ENCODE measurements around the gene PIEZO2. TPM values are rescaled to one million over a fixed set of nuclear protein-coding genes. Genes with fewer than 3 reads are reported as not detected.

Gene PIEZO2
- total RNA-seq, 1 experiment from 2014 or later, result 0.11 TPM

- Mint-ChIP-seq H3K4me1 (ENCODE audit: low read depth, unreplicated experiment) (no peaks in the 10 kb centered on the region), H3K4me3 (ENCODE audit: unreplicated experiment) (no peak overlapping the region)
- H3K27me3 ChIP-seq (replicated peaks; ENCODE audit: control insufficient read depth, insufficient read depth, low read length), result no peaks in the 10 kb centered on the region
Measured at GRCh38 chr18:10826400-10826799, 323.0 kb downstream of the PIEZO2 start.

GRCh38 chr18:10822456-10822855, 326.9 kb downstream of the PIEZO2 start:
- ChIA-PET CTCF (no interaction called here), POLR2A (no interaction called here)
- DNase-seq, result no peak
- no peak overlapping the region for H3K4me3 Mint-ChIP-seq (ENCODE audit: unreplicated experiment)
- H3K27me3 Mint-ChIP-seq (ENCODE audit: insufficient read depth, unreplicated experiment), result peaks cover 4% of the 10 kb centered on the region
- H3K4me1 Mint-ChIP-seq (ENCODE audit: low read depth, unreplicated experiment), result no peaks in the 10 kb centered on the region
- no peak overlapping the region for H3K4me3 ChIP-seq (ENCODE audit: low read depth, low read length)
- H3K27me3 ChIP-seq (replicated peaks; ENCODE audit: control insufficient read depth, insufficient read depth, low read length), result no peaks in the 10 kb centered on the region
- peaks cover 5% of the 10 kb centered on the region; the same call in 1 of the 2 replicates for H3K9me3 ChIP-seq
- no TSS peak for BruUV-seq (replicated peaks)
- no peaks in the 10 kb centered on the region for H3K4me1 ChIP-seq
- no peaks in the 10 kb centered on the region for H3K36me3 Mint-ChIP-seq (ENCODE audit: insufficient read depth, unreplicated experiment)
- intact Hi-C loops (cut with micrococcal nuclease; ENCODE audit: unreplicated experiment), result no loop called here
- no peaks in the 10 kb centered on the region for H3K36me3 ChIP-seq (ENCODE audit: control insufficient read depth, insufficient read depth, low read length)
- H3K9me3 Mint-ChIP-seq (ENCODE audit: unreplicated experiment), result peaks cover 23% of the 10 kb centered on the region
- TF ChIP-seq CTCF (IDR thresholded peaks at IDR 0.05; ENCODE audit: insufficient read depth in 1 of 2, low read depth in 1 of 2, low read length in 1 of 2, severe bottlenecking in 1 of 2, unreplicated experiment in 1 of 2), result no peak
- H3K27ac Mint-ChIP-seq (ENCODE audit: unreplicated experiment), result no peak overlapping the region

More at GRCh38 chr18:10826400-10826799, 323.0 kb downstream of the PIEZO2 start:
- Histone ChIP-seq H3K4me3 (ENCODE audit: low read depth, low read length) (no peak overlapping the region), H3K4me1 (no peaks in the 10 kb centered on the region), H3K9me3 (no peaks in the 10 kb centered on the region), H3K36me3 (ENCODE audit: control insufficient read depth, insufficient read depth, low read length) (no peaks in the 10 kb centered on the region)
- BruUV-seq (replicated peaks), result no TSS peak
- H3K27me3 Mint-ChIP-seq (ENCODE audit: insufficient read depth, unreplicated experiment), result no peaks in the 10 kb centered on the region
- no peaks in the 10 kb centered on the region for H3K36me3 Mint-ChIP-seq (ENCODE audit: insufficient read depth, unreplicated experiment)
- POLR2A ChIA-PET, result no interaction called here
- DNase-seq, result no peak
- intact Hi-C loops (cut with micrococcal nuclease; ENCODE audit: unreplicated experiment), result no loop called here
- peaks cover 5% of the 10 kb centered on the region for H3K9me3 Mint-ChIP-seq (ENCODE audit: unreplicated experiment)
- CTCF ChIA-PET, result no interaction called here
- TF ChIP-seq CTCF (IDR thresholded peaks at IDR 0.05; ENCODE audit: insufficient read depth in 1 of 2, low read depth in 1 of 2, low read length in 1 of 2, severe bottlenecking in 1 of 2, unreplicated experiment in 1 of 2), result no peak
- H3K27ac Mint-ChIP-seq (ENCODE audit: unreplicated experiment), result no peak overlapping the region

GRCh38 chr18:10820681-10821080, 328.7 kb downstream of the PIEZO2 start:
- intact Hi-C loops (cut with micrococcal nuclease; ENCODE audit: unreplicated experiment), result no loop called here
- no peaks in the 10 kb centered on the region for H3K27me3 ChIP-seq (replicated peaks; ENCODE audit: control insufficient read depth, insufficient read depth, low read length)
- Mint-ChIP-seq H3K36me3 (ENCODE audit: insufficient read depth, unreplicated experiment) (no peaks in the 10 kb centered on the region), H3K27ac (ENCODE audit: unreplicated experiment) (no peak overlapping the region), H3K9me3 (ENCODE audit: unreplicated experiment) (peaks cover 23% of the 10 kb centered on the region), H3K4me3 (ENCODE audit: unreplicated experiment) (no peak overlapping the region), H3K4me1 (ENCODE audit: low read depth, unreplicated experiment) (no peaks in the 10 kb centered on the region), H3K27me3 (ENCODE audit: insufficient read depth, unreplicated experiment) (peaks cover 4% of the 10 kb centered on the region)
- ChIA-PET CTCF (no interaction called here), POLR2A (no interaction called here)
- no peaks in the 10 kb centered on the region for H3K36me3 ChIP-seq (ENCODE audit: control insufficient read depth, insufficient read depth, low read length)
- no peak for TF ChIP-seq CTCF (IDR thresholded peaks at IDR 0.05; ENCODE audit: insufficient read depth in 1 of 2, low read depth in 1 of 2, low read length in 1 of 2, severe bottlenecking in 1 of 2, unreplicated experiment in 1 of 2)
- peaks cover 5% of the 10 kb centered on the region; the same call in 1 of the 2 replicates for H3K9me3 ChIP-seq
- BruUV-seq (replicated peaks), result no TSS peak
- H3K4me1 ChIP-seq, result no peaks in the 10 kb centered on the region
- no peak overlapping the region for H3K4me3 ChIP-seq (ENCODE audit: low read depth, low read length)
- DNase-seq, result no peak
